Prostate gland (tissue), 2 donors: ENCODE measurements around the gene KCNK5. TPM values are rescaled to one million over a fixed set of nuclear protein-coding genes. Genes with fewer than 3 reads are reported as not detected.

Experiments
- DNase-seq: peaks from one replicate; pipeline ENCODE4 v3.0.0-alpha.2; 2019; ENCODE audit warnings: low spot score
- H3K27ac ChIP-seq, 2 donors: fragments of 200-600 bp; sonication (generic); 2 replicates each; pipeline ENCODE4 v1.5.1; 2017 to 2019
- H3K27me3 ChIP-seq: fragments of 200-600 bp; sonication (generic); replicated peaks from 2 replicates; pipeline ENCODE4 v1.5.1; 2019; ENCODE audit not compliant: insufficient read depth
- H3K36me3 ChIP-seq, 2 donors: fragments of 200-600 bp; sonication (generic); 1 replicate in 1 of 2; 2 replicates in 1 of 2; pipeline versions ENCODE4 v1.5.1 to v1.8.1; 2017 to 2019
- H3K4me1 ChIP-seq: fragments of 200-600 bp; sonication (generic); replicated peaks from 2 replicates; pipeline ENCODE4 v1.5.1; 2019
- H3K4me3 ChIP-seq, 2 donors: fragments of 200-600 bp; sonication (generic); 2 replicates each; pipeline ENCODE4 v1.5.1; 2017 to 2019
- H3K9me3 ChIP-seq: fragments of 200-600 bp; sonication (generic); 2 replicates; pipeline ENCODE4 v1.5.1; 2017
- CTCF ChIP-seq, 4 experiments: fragments of 200-600 bp in 2 of 4; fragments of 450-650 bp in 2 of 4; sonication (generic) in 2 of 4; IDR thresholded peaks; 1 replicate in 3 of 4; 2 replicates in 1 of 4; pipeline ENCODE4 v1.5.1; 2016 to 2019; ENCODE audit warnings: antibody characterized with exemption in 4 of 4, mild to moderate bottlenecking in 2 of 4, moderate library complexity in 2 of 4
- POLR2A ChIP-seq: fragments of 450-650 bp; IDR thresholded peaks from one replicate; pipeline ENCODE4 v1.6.1; 2016; ENCODE audit warnings: antibody characterized with exemption, mild to moderate bottlenecking
- POLR2AphosphoS5 ChIP-seq: sonication (generic); formaldehyde crosslinking; IDR thresholded peaks from one replicate; pipeline ENCODE4 v1.6.1; 2017; ENCODE audit warnings: antibody characterized with exemption
- WGBS: methylation state at CpG from one replicate; pipeline ENCODE4 v1.1.5; 2018; 5-methylcytosine and 5-hydroxymethylcytosine counted together
- intact Hi-C: fragments of 100-400 bp; cut with DNase I; formaldehyde crosslinking; loops from one replicate; pipeline ENCODE4 v1.14.2; 2022
- total RNA-seq, 2 donors: library from RNA; depleted of rRNA; stranded (reverse); fragments of >200 nt; gene quantifications; one replicate each; pipeline ENCODE4 v1.1.0, GENCODE V29; 2016

KCNK5 gene
- total RNA-seq, 2 donors from 2014 or later = 1.8 to 2.7 TPM

- no peaks in the 10 kb centered on the region for H3K4me1 ChIP-seq
- H3K4me3 ChIP-seq = no peak overlapping the region
- peaks cover 4% of the 10 kb centered on the region for H3K27me3 ChIP-seq
- H3K27ac ChIP-seq = no peak overlapping the region
- WGBS = 90% methylated on average over 7 of the region's 7 CpGs
- no peaks in the 10 kb centered on the region for H3K9me3 ChIP-seq
- DNase-seq = no peak
- no peaks in the 10 kb centered on the region for H3K36me3 ChIP-seq
- TF ChIP-seq POLR2AphosphoS5 = no peak
- TF ChIP-seq CTCF (IDR thresholded peaks at IDR 0.05) = no peak
- TF ChIP-seq POLR2A = no peak
- intact Hi-C loops = no loop called here
Observed at GRCh38 chr6:39231521-39232243, 2.4 kb upstream of the KCNK5 start.

- 93% methylated on average over 3 of the region's 3 CpGs for WGBS
- intact Hi-C loops = no loop called here
- H3K27me3 ChIP-seq = peaks cover 4% of the 10 kb centered on the region
- H3K9me3 ChIP-seq = no peaks in the 10 kb centered on the region
- no peaks in the 10 kb centered on the region for H3K36me3 ChIP-seq
- no peak for DNase-seq
- no peaks in the 10 kb centered on the region for H3K4me1 ChIP-seq
- no peak overlapping the region for H3K4me3 ChIP-seq
- H3K27ac ChIP-seq = no peak overlapping the region
- TF ChIP-seq POLR2AphosphoS5 (no peak), POLR2A (no peak), CTCF (IDR thresholded peaks at IDR 0.05) (no peak)
Observed at GRCh38 chr6:39230654-39231035, 1.4 kb upstream of the KCNK5 start.

GRCh38 chr6:39228111-39228971, 934 bp downstream of the KCNK5 start:
- peak overlapping the region; percentile 28 to 31 for H3K4me3 ChIP-seq
- no peaks in the 10 kb centered on the region for H3K4me1 ChIP-seq
- WGBS = 69% methylated on average over 40 of the region's 41 CpGs
- no peaks in the 10 kb centered on the region for H3K36me3 ChIP-seq
- TF ChIP-seq POLR2A = no peak
- no peak for TF ChIP-seq CTCF (IDR thresholded peaks at IDR 0.05)
- TF ChIP-seq POLR2AphosphoS5 = no peak
- no peak for DNase-seq
- intact Hi-C loops = no loop called here
- H3K27me3 ChIP-seq = peaks cover 4% of the 10 kb centered on the region
- H3K27ac ChIP-seq = no peak overlapping the region
- H3K9me3 ChIP-seq = no peaks in the 10 kb centered on the region

GRCh38 chr6:39227476-39227875, 1.8 kb downstream of the KCNK5 start:
- Histone ChIP-seq H3K9me3 (no peaks in the 10 kb centered on the region), H3K4me3 (no peak overlapping the region), H3K27ac (no peak overlapping the region), H3K4me1 (no peaks in the 10 kb centered on the region), H3K27me3 (peaks cover 4% of the 10 kb centered on the region), H3K36me3 (no peaks in the 10 kb centered on the region)
- 81% methylated on average over 9 of the region's 9 CpGs for WGBS
- intact Hi-C loops = no loop called here
- DNase-seq = no peak
- TF ChIP-seq CTCF (IDR thresholded peaks at IDR 0.05) = no peak
- no peak for TF ChIP-seq POLR2A
- TF ChIP-seq POLR2AphosphoS5 = no peak
